ENCODE results near the gene CD47.

Gene CD47

GRCh38 chr3:108090701-108091497 is at the start of gene CD47:
TSS of gene CD47 (minus strand) at chr3:108091031. CDS start at chr3:108090908, 123 bp downstream.
- peak; percentile 46 for DNase-seq

GRCh38 chr3:108137460-108137814 is 46.6 kb upstream of the CD47 start:
- no peak for DNase-seq

GRCh38 chr3:108136561-108137459 is 46.0 kb upstream of the CD47 start:
- no peak for DNase-seq

GRCh38 chr3:108134555-108134880 is 43.7 kb upstream of the CD47 start:
- no peak for DNase-seq

GRCh38 chr3:108133858-108134554 is 43.2 kb upstream of the CD47 start:
- DNase-seq, result no peak

- DNase-seq, result no peak
Observed at GRCh38 chr3:108133048-108133369, 42.2 kb upstream of the CD47 start.

GRCh38 chr3:108131475-108132134 is 40.8 kb upstream of the CD47 start:
- no peak for DNase-seq

- no peak for DNase-seq
Observed at GRCh38 chr3:108130701-108131474, 40.1 kb upstream of the CD47 start.

GRCh38 chr3:108130236-108130635 is 39.4 kb upstream of the CD47 start:
- no peak for DNase-seq

- no peak for DNase-seq
Observed at GRCh38 chr3:108127301-108127988, 36.6 kb upstream of the CD47 start.

- DNase-seq, result no peak
Observed at GRCh38 chr3:108126348-108126747, 35.5 kb upstream of the CD47 start.

GRCh38 chr3:108125550-108126071 is 34.8 kb upstream of the CD47 start:
- no peak for DNase-seq

GRCh38 chr3:108125153-108125543 is 34.3 kb upstream of the CD47 start:
- no peak for DNase-seq

GRCh38 chr3:108124337-108125152 is 33.7 kb upstream of the CD47 start:
- DNase-seq, result no peak

GRCh38 chr3:108123326-108123725 is 32.5 kb upstream of the CD47 start:
- DNase-seq, result no peak

- no peak for DNase-seq
Observed at GRCh38 chr3:108122276-108122675, 31.4 kb upstream of the CD47 start.

- no peak for DNase-seq
Observed at GRCh38 chr3:108119398-108120104, 28.7 kb upstream of the CD47 start.

GRCh38 chr3:108118038-108118768 is 27.4 kb upstream of the CD47 start:
- DNase-seq, result no peak

- no peak for DNase-seq
Observed at GRCh38 chr3:108117241-108117775, 26.5 kb upstream of the CD47 start.
